HG02981 (cell line): Measurements from ENCODE around the gene FAM170B.

Source experiments
- ATAC-seq: cut with Tn5 transposase; IDR thresholded peaks from one replicate; pipeline ENCODE4 v1.9.1; 2021; ENCODE audit warnings: mild to moderate bottlenecking, moderate library complexity; ENCODE audit not compliant: unreplicated experiment

FAM170B gene

DNA sequence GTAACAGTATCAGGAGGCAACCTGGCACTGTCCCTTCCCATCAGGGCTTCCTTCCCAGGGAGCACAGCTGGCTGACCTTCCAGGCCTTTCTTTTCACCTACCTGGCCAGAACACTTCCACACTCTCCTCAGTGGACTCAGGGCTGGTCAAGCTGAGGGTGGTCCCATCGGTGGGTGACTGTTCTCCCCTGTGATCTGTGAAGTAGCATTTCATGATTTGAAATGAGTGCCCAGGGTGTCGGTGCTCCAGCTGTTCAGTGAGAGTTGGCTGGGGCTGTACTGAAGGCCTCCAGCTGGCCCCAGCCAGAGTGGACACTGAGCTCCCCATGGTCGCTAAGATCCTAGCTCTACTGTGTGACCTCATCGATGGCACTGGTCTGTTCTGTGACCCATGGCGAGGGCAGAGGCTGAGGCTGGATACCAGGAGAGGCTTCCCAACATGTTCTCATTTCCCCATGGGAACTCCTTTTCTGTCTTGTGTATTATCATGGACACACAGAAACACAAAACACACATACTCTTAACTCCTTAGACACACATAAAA lies at the start of gene FAM170B:
TSS of gene FAM170B (minus strand) at position 316 of the 543 bp plus-strand sequence. CDS start at position 213, 103 bp downstream.
- ATAC-seq = no peak

DNA sequence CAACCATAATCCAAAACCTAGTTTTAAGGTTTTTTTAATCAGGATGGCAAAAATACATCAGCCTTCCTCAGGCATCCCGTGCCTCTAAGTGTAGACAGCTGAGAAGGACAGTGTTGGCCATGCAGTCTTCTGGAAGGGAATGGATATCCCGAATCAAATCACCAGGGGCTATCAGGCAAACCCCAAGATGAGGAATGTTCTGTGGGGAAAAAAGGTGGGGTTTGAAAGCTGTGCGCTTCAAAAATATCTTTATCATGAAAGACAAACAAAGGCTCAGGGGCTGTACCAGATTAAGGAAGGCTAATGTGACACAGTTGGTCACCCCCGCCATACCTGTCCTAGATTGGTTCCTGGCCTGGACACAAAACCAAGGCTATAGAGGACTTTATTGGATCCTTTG lies 49.0 kb upstream of the FAM170B start:
- ATAC-seq = no peak

GRCh38 chr10:49180444-49180860 lies 46.6 kb upstream of the FAM170B start:
- ATAC-seq = no peak

- ATAC-seq = no peak
Measured at GRCh38 chr10:49179699-49180443, 46.0 kb upstream of the FAM170B start.

GRCh38 chr10:49178489-49179471 lies 45.0 kb upstream of the FAM170B start:
- ATAC-seq = no peak

- ATAC-seq = peak; percentile 81
Measured at GRCh38 chr10:49177391-49178355, 43.9 kb upstream of the FAM170B start.

GRCh38 chr10:49176310-49177268 lies 42.8 kb upstream of the FAM170B start:
- ATAC-seq = no peak

GRCh38 chr10:49175587-49176309 lies 41.9 kb upstream of the FAM170B start:
- ATAC-seq = no peak

DNA sequence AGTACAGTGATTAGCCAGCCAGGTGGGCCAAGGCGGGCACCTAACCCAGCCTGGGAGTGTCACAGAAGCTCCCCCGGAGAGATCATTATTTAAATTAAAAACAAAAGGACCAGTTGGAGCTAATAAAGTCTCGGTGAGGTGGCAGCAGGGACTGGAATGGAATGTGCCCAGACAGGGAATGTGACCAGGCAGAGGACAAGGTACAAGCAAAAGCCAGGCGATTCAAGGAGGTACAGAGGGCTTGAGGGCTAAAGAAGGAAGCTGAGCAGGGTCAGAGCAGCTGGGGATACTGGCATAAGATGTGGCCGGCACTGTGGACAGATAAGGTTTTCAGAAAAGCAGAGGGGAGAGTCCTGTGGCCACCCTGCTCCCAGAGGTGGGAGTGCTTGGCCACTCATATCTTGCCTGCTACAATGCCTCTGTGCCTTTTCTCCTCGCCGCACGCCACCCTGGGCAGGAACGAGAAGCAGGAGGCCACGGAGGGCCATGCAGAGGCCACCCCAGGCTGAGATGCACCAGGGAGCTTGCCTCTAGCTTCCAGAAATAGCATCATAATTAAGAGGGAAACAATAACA lies 41.2 kb upstream of the FAM170B start:
- ATAC-seq = no peak

DNA sequence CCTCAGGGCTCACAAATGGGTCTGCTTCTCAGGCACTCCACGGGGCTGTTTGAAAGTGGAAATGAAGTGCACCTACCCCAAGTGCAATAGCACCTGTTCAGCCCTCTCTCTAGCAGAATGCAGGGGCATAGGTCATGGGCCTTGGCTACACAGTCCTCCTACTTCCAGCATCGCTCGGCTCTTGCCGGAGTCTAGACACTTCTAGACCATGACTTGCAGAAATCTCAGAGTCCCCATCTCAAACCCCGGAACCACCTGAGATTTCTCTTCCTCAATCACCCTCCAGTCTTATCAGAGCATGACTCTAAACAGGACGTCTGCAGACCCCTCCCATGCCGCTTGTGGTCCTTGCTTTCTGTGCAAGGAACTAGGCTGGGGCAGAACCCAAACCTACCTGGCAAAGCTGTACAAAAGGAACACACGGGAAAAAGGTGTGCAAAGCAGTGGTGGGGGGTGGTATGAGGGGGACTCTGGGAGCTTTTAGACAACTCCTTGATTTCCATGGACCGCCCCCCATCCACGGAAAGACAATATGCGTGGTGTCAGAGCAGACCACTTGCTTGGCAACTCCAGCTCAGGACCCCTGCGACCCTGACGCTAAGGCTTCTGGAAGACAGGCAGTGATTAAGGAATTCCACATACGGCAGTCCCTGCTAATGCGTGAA lies 40.6 kb upstream of the FAM170B start:
- no peak for ATAC-seq

GRCh38 chr10:49173853-49174252 lies 40.0 kb upstream of the FAM170B start:
- no peak for ATAC-seq

DNA sequence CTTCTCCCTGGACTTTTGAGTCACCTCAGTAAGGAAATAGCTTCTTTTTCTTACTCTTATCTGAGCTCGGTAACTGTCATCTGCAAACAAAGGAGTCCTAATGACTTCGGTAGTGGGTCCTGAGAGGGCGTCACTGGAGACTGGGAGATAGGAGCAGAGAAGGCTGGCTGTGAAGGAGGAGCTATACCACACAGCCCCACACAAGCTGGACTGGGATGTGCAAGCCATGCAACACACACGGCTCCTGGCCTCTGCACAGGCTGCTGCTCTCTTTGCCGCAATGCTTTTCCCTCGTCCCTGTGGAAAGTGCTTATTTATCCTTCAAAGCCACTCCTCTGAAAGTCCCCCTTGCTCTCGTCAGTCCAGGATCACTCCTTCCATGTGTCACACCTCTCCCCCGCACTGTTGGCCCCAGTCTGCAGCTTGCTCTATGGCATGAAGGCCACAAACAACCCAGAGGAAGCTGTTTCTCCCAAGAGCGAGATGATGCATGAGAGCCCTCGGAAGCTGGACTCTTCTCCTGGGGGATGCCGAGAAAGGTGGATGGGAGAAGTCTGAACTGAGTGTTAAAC lies 39.5 kb upstream of the FAM170B start:
- ATAC-seq = no peak

DNA sequence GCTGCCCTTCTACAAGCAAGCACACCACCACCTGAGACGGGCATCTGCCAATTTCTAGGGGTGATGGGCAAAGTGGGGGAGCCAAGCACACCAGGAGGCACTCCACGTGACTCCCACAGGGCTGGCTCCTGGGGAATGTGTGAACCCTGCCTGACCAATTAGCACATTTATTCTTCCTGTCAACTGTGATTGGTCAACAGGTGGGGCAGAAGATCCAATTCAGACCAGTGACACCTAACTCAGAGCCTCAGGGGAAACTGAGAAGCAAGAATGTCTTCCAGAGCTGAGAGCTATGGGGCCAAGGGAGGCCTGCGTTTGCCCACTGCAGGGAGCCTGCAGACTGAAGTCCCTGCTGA lies 38.9 kb upstream of the FAM170B start:
- no peak for ATAC-seq

DNA sequence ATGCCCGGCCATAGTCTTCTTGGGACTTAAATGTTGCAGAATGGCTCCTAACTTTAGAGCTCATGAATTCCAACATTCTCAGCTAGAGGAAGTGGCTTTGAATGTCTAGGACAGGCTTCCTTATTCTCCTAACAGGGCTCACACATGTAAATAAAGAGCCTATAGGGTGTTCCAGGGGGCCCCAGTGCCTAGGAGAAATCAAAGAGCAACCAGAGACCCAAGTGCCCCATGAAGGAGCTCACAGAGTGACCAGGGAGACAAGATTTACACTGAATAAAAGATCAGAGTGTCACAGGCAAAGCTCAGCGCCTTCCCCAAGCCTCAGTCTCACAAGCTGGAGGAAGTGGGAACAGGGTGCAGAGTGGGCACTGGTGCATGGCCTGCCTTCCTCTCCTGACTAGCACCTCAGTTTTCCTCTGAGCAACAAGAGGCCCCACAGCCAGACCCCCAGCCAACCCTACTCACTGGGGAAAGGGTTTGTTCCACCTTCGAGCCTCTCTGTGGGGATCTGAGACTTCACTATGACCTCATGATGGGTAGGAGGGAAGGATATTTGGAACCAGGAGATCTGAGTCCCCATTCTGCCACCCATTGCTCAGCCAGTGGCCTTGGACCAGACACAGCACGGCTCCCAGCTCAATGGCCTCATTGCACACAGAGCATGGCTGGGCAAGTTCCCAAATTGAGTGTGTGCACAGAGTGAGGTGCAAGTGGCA lies 38.4 kb upstream of the FAM170B start:
- ATAC-seq = no peak

DNA sequence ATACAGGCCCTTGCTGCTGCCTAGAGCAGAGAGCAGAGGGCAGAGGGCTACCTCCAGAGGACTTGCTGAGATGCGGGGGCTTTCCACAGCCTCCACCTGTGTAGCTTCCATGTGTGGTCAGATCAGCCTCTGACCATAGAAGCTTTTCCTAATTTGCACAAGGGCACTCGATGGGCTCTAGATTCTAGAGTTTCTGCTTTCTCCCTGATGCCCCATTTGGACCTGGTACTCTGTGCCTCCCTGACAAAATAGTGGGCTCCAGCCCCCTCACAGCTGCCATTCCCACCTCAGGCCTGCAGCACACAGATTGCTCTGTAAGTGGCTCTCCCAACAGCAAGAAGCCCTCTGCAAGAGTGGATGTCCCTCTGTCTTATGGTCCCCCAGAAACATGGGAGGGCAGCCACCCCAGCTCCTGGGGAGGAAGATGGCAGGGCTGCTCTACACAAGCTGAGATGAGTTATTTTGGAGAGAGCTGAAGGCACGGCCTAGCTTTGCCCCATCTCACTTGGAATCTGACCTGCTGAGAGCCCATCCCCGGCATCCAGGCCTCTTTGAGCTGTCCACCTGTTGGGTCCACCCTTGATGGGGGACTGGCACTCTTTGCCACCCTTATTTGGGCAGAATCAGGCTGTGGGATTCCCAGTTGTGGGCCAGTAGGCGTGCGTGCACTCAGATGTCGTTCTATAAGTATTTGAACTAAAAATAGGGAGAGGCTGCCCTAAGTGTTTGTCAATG lies 37.7 kb upstream of the FAM170B start:
- ATAC-seq = no peak
